GM06990 (cell line): ENCODE data around the gene CSRP1.

ENCODE experiments used
- DNase-seq: peaks from one replicate; pipeline ENCODE4 v3.0.0-alpha.2; 2011; ENCODE audit not compliant: insufficient read length; ENCODE audit errors: extremely low read depth
- H3K27me3 ChIP-seq: replicated peaks from 2 replicates; pipeline ENCODE4 v1.6.0; 2011; ENCODE audit warnings: low read length; ENCODE audit not compliant: control insufficient read depth, insufficient read depth
- H3K36me3 ChIP-seq: 2 replicates; pipeline ENCODE4 v1.5.1; 2011; ENCODE audit warnings: low read length; ENCODE audit not compliant: control insufficient read depth, insufficient read depth
- H3K4me3 ChIP-seq: replicated peaks from 2 replicates; pipeline ENCODE4 v1.5.1; 2011; ENCODE audit warnings: low read depth, mild to moderate bottlenecking, control low read depth, low read length
- CTCF ChIP-seq: IDR thresholded peaks from 2 replicates; pipeline ENCODE4 v1.5.1; 2011; ENCODE audit warnings: low read length, control low read depth, mild to moderate bottlenecking, inconsistent platforms; ENCODE audit not compliant: insufficient read depth, poor library complexity, severe bottlenecking

The CSRP1 gene

GRCh38 chr1:201466492-201466891, 40.4 kb downstream of the CSRP1 start:
- H3K27me3 ChIP-seq = no peaks in the 10 kb centered on the region
- no peak for DNase-seq
- peaks cover 18% of the 10 kb centered on the region for H3K36me3 ChIP-seq
- H3K4me3 ChIP-seq = peak overlapping the region; percentile 92
- TF ChIP-seq CTCF = no peak

GRCh38 chr1:201465698-201466290, 41.1 kb downstream of the CSRP1 start:
- DNase-seq = no peak
- peak overlapping the region; percentile 92 for H3K4me3 ChIP-seq
- peaks cover 18% of the 10 kb centered on the region for H3K36me3 ChIP-seq
- no peaks in the 10 kb centered on the region for H3K27me3 ChIP-seq
- TF ChIP-seq CTCF = no peak

DNA sequence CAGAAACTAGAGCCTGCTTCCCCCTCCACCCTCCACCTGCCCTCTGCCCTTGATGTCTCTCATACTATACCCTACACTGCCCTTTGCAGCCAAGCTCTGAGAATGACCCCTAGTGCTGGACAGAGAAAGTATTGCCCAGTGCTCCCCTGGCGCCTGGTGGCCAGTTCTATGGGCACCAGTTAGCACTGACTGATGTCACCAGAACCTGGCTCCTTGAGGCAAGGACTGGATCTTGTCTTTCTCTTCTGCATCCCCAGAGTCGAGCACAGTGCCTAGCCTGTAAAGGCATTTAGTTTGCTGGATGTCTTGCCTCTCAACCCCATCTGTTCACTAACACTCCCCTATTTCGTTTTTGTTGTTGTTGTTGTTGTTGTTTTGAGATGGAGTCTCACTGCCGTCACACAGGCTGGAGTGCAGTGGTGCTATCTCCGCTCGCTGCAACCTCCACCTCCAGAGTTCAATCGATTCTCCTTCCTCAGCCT, 43.8 kb downstream of the CSRP1 start:
- Histone ChIP-seq H3K4me3 (no peak overlapping the region), H3K27me3 (no peaks in the 10 kb centered on the region), H3K36me3 (peaks cover 18% of the 10 kb centered on the region)
- no peak for DNase-seq
- TF ChIP-seq CTCF = peak; percentile 26

DNA sequence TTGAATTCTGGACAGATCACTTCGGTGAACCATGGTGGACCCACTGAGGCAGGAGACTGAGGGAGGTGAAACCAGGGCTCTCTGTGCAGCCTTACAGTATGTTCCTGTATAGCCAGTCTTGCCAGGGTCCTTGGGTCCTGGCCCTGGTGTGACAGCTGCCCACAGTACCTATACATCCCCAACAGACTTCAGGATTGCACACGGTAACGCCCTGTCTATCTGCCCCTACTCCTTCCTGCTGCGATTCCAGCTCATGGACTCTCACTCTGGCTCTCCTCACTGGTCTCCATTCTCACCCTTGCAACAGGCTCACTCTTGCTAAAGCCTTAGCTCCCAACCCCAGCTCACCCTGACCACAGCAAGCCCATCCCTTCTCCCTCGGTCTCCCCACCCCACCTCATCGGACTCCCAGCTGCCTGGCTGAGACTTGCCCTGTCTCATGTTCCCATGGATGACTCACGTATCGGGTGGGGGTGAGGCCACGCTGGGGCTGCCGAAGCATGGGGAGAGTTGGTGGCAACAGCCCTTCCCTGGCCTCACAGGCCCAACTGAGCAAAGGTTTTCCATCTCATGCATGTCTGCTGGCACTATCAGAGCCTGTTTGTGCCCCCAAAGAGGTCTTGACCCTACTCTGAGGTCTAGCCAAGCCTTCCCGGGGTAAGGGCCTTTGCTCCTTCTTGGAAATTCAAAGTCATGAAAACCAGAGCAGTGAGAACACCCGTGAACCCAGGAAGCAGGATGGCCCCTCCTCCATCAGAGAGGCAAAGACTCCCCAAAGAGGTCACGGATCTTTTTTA, 45.1 kb downstream of the CSRP1 start:
- TF ChIP-seq CTCF = no peak
- no peaks in the 10 kb centered on the region for H3K27me3 ChIP-seq
- no peak for DNase-seq
- no peak overlapping the region for H3K4me3 ChIP-seq
- peaks cover 18% of the 10 kb centered on the region for H3K36me3 ChIP-seq

DNA sequence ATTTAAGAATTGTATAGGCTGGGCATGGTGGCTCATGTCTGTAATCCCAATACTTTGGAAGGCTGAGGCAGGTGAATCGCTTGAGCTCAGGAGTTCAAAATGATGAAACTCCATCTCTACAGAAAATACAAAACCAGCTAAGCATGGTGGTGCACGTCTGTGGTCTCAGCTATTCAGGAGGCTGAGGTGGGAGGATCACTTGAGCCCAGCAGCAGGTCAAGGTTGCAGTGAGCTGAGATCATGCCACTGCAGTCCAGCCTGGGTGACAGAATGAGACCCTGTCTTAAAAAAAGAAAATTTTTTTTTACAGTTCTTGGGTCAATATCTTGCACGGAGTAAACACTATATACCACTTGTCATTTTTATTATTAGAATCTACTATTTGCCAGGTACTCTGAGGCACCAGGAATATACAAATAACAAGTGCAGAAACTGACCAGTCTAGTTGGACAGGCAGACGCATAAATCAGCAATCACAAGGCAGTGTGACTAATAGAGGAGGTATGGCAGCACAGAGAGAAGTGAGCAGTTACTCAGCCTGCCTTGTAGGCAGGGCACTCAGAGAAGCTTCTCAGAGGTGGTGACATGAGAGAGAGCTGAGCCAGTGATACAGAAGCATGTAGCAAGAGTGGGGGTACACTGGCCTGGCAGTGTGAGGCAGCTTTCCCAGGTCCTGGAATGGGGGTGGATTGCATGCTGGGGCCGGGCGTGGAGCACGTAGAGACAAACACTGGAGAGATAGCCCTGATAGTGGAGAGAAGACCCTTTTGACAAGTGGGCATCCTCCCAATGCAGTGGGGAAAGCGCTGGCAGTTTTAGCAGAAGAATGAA, 45.9 kb downstream of the CSRP1 start:
- no peak for DNase-seq
- TF ChIP-seq CTCF = no peak

More for the DNA sequence above, 45.9 kb downstream of the CSRP1 start:
- no peak overlapping the region for H3K4me3 ChIP-seq
- peaks cover 15% of the 10 kb centered on the region for H3K36me3 ChIP-seq
- no peaks in the 10 kb centered on the region for H3K27me3 ChIP-seq
